Fibroblast of lung (primary cell): ENCODE measurements around the gene YIPF4.

Experiments used
- EZH2 ChIP-seq: IDR thresholded peaks from 2 replicates; pipeline ENCODE4 v1.5.1; 2012; ENCODE audit warnings: low read length, control low read depth, mild to moderate bottlenecking; ENCODE audit errors: missing control alignments
- TF ChIP-seq, protein P1 (sequence below), 2 donors: IDR thresholded peaks in 1 of 2; conservative IDR thresholded peaks in 1 of 2; 1 replicate in 1 of 2; 2 replicates in 1 of 2; pipeline ENCODE4 v1.5.1; 2011 to 2012; ENCODE audit warnings: low read length in 2 of 2, control low read depth in 1 of 2, inconsistent platforms in 1 of 2, low read depth in 1 of 2, mild to moderate bottlenecking in 1 of 2

DNA sequence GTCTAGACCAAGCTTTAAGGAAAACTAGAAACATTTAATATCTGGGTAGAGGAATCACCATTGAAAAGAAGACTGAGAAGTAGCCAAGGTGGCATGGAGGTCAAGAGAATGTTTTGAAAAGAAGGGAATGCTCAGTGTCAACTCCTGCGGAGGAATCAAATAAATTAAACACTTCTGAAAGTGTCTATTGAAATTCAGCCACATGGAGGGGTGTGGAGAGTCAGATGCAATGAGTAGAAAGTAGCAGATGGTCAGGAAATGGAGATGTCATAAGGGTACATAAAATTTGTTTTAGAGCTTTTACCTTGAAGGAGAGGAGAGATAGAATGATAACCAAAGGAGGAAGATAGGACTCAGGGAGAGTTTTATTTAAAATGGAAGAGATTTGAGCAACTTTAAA, 48.1 kb upstream of the YIPF4 start:
- TF ChIP-seq, protein P1, sequence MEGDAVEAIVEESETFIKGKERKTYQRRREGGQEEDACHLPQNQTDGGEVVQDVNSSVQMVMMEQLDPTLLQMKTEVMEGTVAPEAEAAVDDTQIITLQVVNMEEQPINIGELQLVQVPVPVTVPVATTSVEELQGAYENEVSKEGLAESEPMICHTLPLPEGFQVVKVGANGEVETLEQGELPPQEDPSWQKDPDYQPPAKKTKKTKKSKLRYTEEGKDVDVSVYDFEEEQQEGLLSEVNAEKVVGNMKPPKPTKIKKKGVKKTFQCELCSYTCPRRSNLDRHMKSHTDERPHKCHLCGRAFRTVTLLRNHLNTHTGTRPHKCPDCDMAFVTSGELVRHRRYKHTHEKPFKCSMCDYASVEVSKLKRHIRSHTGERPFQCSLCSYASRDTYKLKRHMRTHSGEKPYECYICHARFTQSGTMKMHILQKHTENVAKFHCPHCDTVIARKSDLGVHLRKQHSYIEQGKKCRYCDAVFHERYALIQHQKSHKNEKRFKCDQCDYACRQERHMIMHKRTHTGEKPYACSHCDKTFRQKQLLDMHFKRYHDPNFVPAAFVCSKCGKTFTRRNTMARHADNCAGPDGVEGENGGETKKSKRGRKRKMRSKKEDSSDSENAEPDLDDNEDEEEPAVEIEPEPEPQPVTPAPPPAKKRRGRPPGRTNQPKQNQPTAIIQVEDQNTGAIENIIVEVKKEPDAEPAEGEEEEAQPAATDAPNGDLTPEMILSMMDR (conservative IDR thresholded peaks at IDR 0.05 in 1 of 2, IDR thresholded peaks at IDR 0.05 in 1 of 2; ENCODE audit: low read depth in 1 of 2, low read length in 2 of 2) = no peak
- TF ChIP-seq EZH2 = no peak
